Liver (tissue), 9 donors: ENCODE data around the gene ARNT2. TPM values are rescaled to one million over a fixed set of nuclear protein-coding genes. Genes with fewer than 3 reads are reported as not detected.

ENCODE experiments used
- DNase-seq: peaks from one replicate; pipeline ENCODE4 v3.0.0-alpha.2; 2017; ENCODE audit warnings: low spot score
- H3K27ac ChIP-seq, 2 donors: one replicate each; pipeline ENCODE4 v1.7.0; 2013; ENCODE audit warnings: inconsistent platforms in 2 of 2, low read length in 2 of 2, control low read depth in 1 of 2, low read depth in 1 of 2, mild to moderate bottlenecking in 1 of 2
- H3K27me3 ChIP-seq, 4 donors: one replicate each; pipeline versions ENCODE4 v1.6.1 to v1.7.0; 2013; ENCODE audit warnings: low read length in 3 of 4, inconsistent platforms in 1 of 4, mild to moderate bottlenecking in 1 of 4, moderate library complexity in 1 of 4; ENCODE audit not compliant: control insufficient read depth in 4 of 4, insufficient read depth in 4 of 4
- H3K36me3 ChIP-seq, 4 donors: one replicate each; pipeline versions ENCODE4 v1.6.1 to v1.7.0; 2013; ENCODE audit warnings: low read length in 3 of 4, mild to moderate bottlenecking in 3 of 4, low read depth in 1 of 4, moderate library complexity in 1 of 4; ENCODE audit not compliant: control insufficient read depth in 4 of 4, insufficient read depth in 3 of 4
- H3K4me1 ChIP-seq, 4 donors: one replicate each; pipeline versions ENCODE4 v1.6.1 to v1.7.0; 2013; ENCODE audit warnings: low read length in 3 of 4, mild to moderate bottlenecking in 3 of 4, moderate library complexity in 1 of 4; ENCODE audit not compliant: control insufficient read depth in 4 of 4, insufficient read depth in 4 of 4
- H3K4me3 ChIP-seq, 3 donors: one replicate each; pipeline versions ENCODE4 v1.6.1 to v1.7.0; 2013; ENCODE audit warnings: low read length in 3 of 3, control low read depth in 1 of 3, low read depth in 1 of 3, mild to moderate bottlenecking in 1 of 3
- H3K9ac ChIP-seq, 2 donors: one replicate each; pipeline ENCODE4 v1.7.0; 2013; ENCODE audit warnings: low read length in 2 of 2, mild to moderate bottlenecking in 2 of 2, moderate library complexity in 2 of 2, control low read depth in 1 of 2, low read depth in 1 of 2
- H3K9me3 ChIP-seq, 4 donors: one replicate each; pipeline versions ENCODE4 v1.6.1 to v1.7.0; 2013; ENCODE audit warnings: low read length in 3 of 4; ENCODE audit not compliant: control insufficient read depth in 4 of 4
- CTCF ChIP-seq: fragments of 150-350 bp; IDR thresholded peaks from 2 replicates; pipeline ENCODE4 v1.5.1; 2017; ENCODE audit warnings: improper control_type of control experiment, low read depth, low read length; ENCODE audit not compliant: missing input control
- EGR1 ChIP-seq, 2 donors: IDR thresholded peaks; 2 replicates each; pipeline ENCODE4 v1.6.1; 2016 to 2018; ENCODE audit warnings: antibody characterized with exemption in 2 of 2, low read depth in 2 of 2
- FOXA1 ChIP-seq: IDR thresholded peaks from 2 replicates; pipeline ENCODE4 v1.6.1; 2016; ENCODE audit warnings: antibody characterized with exemption
- FOXA2 ChIP-seq: IDR thresholded peaks from 2 replicates; pipeline ENCODE4 v1.6.1; 2016; ENCODE audit warnings: antibody characterized with exemption
- GABPA ChIP-seq, 2 donors: IDR thresholded peaks in 1 of 2; conservative IDR thresholded peaks in 1 of 2; 2 replicates each; pipeline ENCODE4 v1.6.1; 2016; ENCODE audit warnings: antibody characterized with exemption in 2 of 2, mild to moderate bottlenecking in 1 of 2, moderate library complexity in 1 of 2
- HNF4A ChIP-seq, 2 donors: conservative IDR thresholded peaks; 2 replicates each; pipeline ENCODE4 v1.6.1; 2016; ENCODE audit warnings: antibody characterized with exemption in 2 of 2, mild to moderate bottlenecking in 2 of 2
- HNF4G ChIP-seq: IDR thresholded peaks from 2 replicates; pipeline ENCODE4 v1.6.1; 2016; ENCODE audit warnings: antibody characterized with exemption
- JUND ChIP-seq, 2 donors: IDR thresholded peaks; 2 replicates each; pipeline ENCODE4 v1.6.1; 2016; ENCODE audit warnings: antibody characterized with exemption in 2 of 2
- NR2F2 ChIP-seq: IDR thresholded peaks from 2 replicates; pipeline ENCODE4 v1.6.1; 2016; ENCODE audit warnings: antibody characterized with exemption
- RAD21 ChIP-seq, 2 donors: IDR thresholded peaks; 2 replicates each; pipeline ENCODE4 v1.6.1; 2016; ENCODE audit warnings: antibody characterized with exemption in 2 of 2, mild to moderate bottlenecking in 2 of 2
- RXRA ChIP-seq, 2 donors: IDR thresholded peaks; 2 replicates each; pipeline ENCODE4 v1.6.1; 2017 to 2018; ENCODE audit warnings: antibody characterized with exemption in 2 of 2, mild to moderate bottlenecking in 1 of 2
- SP1 ChIP-seq: IDR thresholded peaks from 2 replicates; pipeline ENCODE4 v1.6.1; 2018; ENCODE audit warnings: antibody characterized with exemption, mild to moderate bottlenecking
- TAF1 ChIP-seq: conservative IDR thresholded peaks from 2 replicates; pipeline ENCODE4 v1.6.1; 2016; ENCODE audit warnings: antibody characterized with exemption, mild to moderate bottlenecking
- YY1 ChIP-seq: IDR thresholded peaks from 2 replicates; pipeline ENCODE4 v1.6.1; 2016; ENCODE audit warnings: antibody characterized with exemption, mild to moderate bottlenecking
- ZBTB33 ChIP-seq: IDR thresholded peaks from 2 replicates; pipeline ENCODE4 v1.6.1; 2016; ENCODE audit warnings: antibody characterized with exemption
- WGBS: extraction: QIAGEN DNeasy Blood & Tissue Kit; methylation state at CpG from one replicate; pipeline ENCODE4 v1.1.7; 2013; 5-methylcytosine and 5-hydroxymethylcytosine counted together
- polyA plus RNA-seq, 2 donors: library from polyadenylated mRNA; stranded (reverse) in 1 of 2; unstranded in 1 of 2; fragments of 200-250 nt in 1 of 2; fragments of >200 nt in 1 of 2; fragmentation: Nextera tagmentation in 1 of 2; extraction: Ambion mirVana in 1 of 2; gene quantifications; one replicate each; pipeline versions ENCODE4 v1.2.1 to v1.2.3, GENCODE V29; 2013 to 2015
- total RNA-seq, 2 donors: library from RNA; depleted of rRNA; stranded (reverse); fragments of >200 nt; gene quantifications; one replicate each; pipeline ENCODE4 v1.2.3, GENCODE V29; 2014
- TF ChIP-seq, protein P1 (sequence below): IDR thresholded peaks from 2 replicates; pipeline ENCODE4 v1.6.1; 2016; ENCODE audit warnings: antibody characterized with exemption, mild to moderate bottlenecking
- TF ChIP-seq, protein P2 (sequence below): IDR thresholded peaks from 2 replicates; pipeline ENCODE4 v1.6.1; 2016; ENCODE audit warnings: antibody characterized with exemption
- TF ChIP-seq, protein P3 (sequence below): IDR thresholded peaks from 2 replicates; pipeline ENCODE4 v1.6.1; 2016; ENCODE audit warnings: antibody characterized with exemption
- donor health status: healthy.
- donor health status: healthy.
- donor health status: healthy.
- donor health status: healthy.
- donor health status: healthy.

ARNT2 gene
- total and polyA plus RNA-seq, 4 donors: 0.17 to 0.92 (median 0.54) TPM

- DNase-seq: no peak
- Histone ChIP-seq H3K27me3 (no peaks in the 10 kb centered on the region), H3K9me3 (no peaks in the 10 kb centered on the region), H3K4me3 (no peak overlapping the region), H3K27ac (no peak overlapping the region), H3K36me3 (no peaks in the 10 kb centered on the region), H3K4me1 (peaks cover 2 to 10% (median 8%) of the 10 kb centered on the region in 4 donors), H3K9ac (no peak overlapping the region)
- WGBS: 77% methylated on average over 6 of the region's 6 CpGs
- TF ChIP-seq NR2F2: no peak
- no peak for TF ChIP-seq YY1
- TF ChIP-seq GABPA (IDR thresholded peaks at IDR 0.05 in 1 of 2, conservative IDR thresholded peaks at IDR 0.05 in 1 of 2): no peak
- TF ChIP-seq, protein P1, sequence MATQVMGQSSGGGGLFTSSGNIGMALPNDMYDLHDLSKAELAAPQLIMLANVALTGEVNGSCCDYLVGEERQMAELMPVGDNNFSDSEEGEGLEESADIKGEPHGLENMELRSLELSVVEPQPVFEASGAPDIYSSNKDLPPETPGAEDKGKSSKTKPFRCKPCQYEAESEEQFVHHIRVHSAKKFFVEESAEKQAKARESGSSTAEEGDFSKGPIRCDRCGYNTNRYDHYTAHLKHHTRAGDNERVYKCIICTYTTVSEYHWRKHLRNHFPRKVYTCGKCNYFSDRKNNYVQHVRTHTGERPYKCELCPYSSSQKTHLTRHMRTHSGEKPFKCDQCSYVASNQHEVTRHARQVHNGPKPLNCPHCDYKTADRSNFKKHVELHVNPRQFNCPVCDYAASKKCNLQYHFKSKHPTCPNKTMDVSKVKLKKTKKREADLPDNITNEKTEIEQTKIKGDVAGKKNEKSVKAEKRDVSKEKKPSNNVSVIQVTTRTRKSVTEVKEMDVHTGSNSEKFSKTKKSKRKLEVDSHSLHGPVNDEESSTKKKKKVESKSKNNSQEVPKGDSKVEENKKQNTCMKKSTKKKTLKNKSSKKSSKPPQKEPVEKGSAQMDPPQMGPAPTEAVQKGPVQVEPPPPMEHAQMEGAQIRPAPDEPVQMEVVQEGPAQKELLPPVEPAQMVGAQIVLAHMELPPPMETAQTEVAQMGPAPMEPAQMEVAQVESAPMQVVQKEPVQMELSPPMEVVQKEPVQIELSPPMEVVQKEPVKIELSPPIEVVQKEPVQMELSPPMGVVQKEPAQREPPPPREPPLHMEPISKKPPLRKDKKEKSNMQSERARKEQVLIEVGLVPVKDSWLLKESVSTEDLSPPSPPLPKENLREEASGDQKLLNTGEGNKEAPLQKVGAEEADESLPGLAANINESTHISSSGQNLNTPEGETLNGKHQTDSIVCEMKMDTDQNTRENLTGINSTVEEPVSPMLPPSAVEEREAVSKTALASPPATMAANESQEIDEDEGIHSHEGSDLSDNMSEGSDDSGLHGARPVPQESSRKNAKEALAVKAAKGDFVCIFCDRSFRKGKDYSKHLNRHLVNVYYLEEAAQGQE: no peak
- TF ChIP-seq RAD21 (IDR thresholded peaks at IDR 0.05): no peak
- no peak for TF ChIP-seq SP1
- TF ChIP-seq RXRA (IDR thresholded peaks at IDR 0.05): no peak
- TF ChIP-seq FOXA2: no peak
- TF ChIP-seq, protein P2, sequence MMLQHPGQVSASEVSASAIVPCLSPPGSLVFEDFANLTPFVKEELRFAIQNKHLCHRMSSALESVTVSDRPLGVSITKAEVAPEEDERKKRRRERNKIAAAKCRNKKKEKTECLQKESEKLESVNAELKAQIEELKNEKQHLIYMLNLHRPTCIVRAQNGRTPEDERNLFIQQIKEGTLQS: no peak
- TF ChIP-seq HNF4G: no peak
- TF ChIP-seq EGR1 (IDR thresholded peaks at IDR 0.05; ENCODE audit: low read depth in 2 of 2): no peak
- no peak for TF ChIP-seq ZBTB33
- TF ChIP-seq JUND (IDR thresholded peaks at IDR 0.05): no peak
- TF ChIP-seq TAF1: no peak
- no peak for TF ChIP-seq CTCF
- TF ChIP-seq, protein P3, sequence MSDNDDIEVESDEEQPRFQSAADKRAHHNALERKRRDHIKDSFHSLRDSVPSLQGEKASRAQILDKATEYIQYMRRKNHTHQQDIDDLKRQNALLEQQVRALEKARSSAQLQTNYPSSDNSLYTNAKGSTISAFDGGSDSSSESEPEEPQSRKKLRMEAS: no peak
Observed at GRCh38 chr15:80579611-80580010, 175.4 kb downstream of the ARNT2 start.

DNA sequence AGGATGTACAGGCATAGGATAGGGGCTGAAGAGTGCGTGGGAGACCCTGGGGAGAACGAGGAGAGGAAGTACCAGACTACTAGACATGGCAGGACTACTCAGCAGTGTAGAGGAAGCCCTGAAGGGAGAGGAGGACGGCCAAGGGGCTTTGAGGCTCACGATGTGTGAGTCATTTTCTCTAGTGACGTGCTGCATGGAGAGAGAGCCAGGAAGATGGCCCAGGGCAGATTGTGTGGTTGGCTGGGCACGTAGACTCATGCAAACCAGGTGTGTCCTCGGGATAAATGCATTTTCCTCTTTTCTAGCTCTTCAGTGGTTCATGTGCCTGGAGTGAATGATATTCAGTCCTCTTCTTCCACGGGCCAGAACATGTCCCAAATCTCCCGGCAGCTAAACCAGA is 175.9 kb downstream of the ARNT2 start:
- Histone ChIP-seq H3K9me3 (no peaks in the 10 kb centered on the region), H3K4me3 (no peak overlapping the region), H3K27ac (no peak overlapping the region), H3K9ac (no peak overlapping the region), H3K27me3 (no peaks in the 10 kb centered on the region), H3K36me3 (no peaks in the 10 kb centered on the region), H3K4me1 (peaks cover 2 to 15% (median 13%) of the 10 kb centered on the region in 4 donors)
- DNase-seq: no peak
- TF ChIP-seq TAF1: no peak
- TF ChIP-seq FOXA1: no peak
- no peak for TF ChIP-seq ZBTB33
- TF ChIP-seq YY1: no peak
- no peak for TF ChIP-seq HNF4A (conservative IDR thresholded peaks at IDR 0.05)
- TF ChIP-seq, protein P2: no peak
- TF ChIP-seq, protein P3: no peak
- TF ChIP-seq, protein P1: no peak
- TF ChIP-seq FOXA2: no peak
- WGBS: 84% methylated on average over 9 of the region's 9 CpGs
